Measurements from ENCODE around the gene ZBTB11. TPM values are rescaled to one million over a fixed set of nuclear protein-coding genes. Genes with fewer than 3 reads are reported as not detected.

The ZBTB11 gene
- polyA plus RNA-seq, 3 donors = 5.1 to 20.2 (median 6.8) TPM

- Histone ChIP-seq H3K9ac (ENCODE audit: insufficient read depth, low read length, poor library complexity, severe bottlenecking) (peak overlapping the region; percentile 87), H2AFZ (ENCODE audit: insufficient read depth, low read depth, low read length, poor library complexity, severe bottlenecking) (peak overlapping the region; percentile 43), H3K4me3 (replicated peaks in 1 of 3; ENCODE audit: low read depth in 2 of 3, low read length in 3 of 3) (peak overlapping the region; percentile 86 to 98 (median 95)), H3K36me3 (replicated peaks in 1 of 2; ENCODE audit: control insufficient read depth in 1 of 2, insufficient read depth in 2 of 2, low read length in 2 of 2) (peaks cover 28 to 29% of the 10 kb centered on the region in 2 donors), H3K27ac (ENCODE audit: low read depth in 1 of 2, low read length in 2 of 2) (peak overlapping the region; percentile 85 to 95), H3K4me1 (ENCODE audit: control insufficient read depth in 1 of 2, insufficient read depth in 2 of 2, low read length in 2 of 2) (peaks cover 52 to 59% of the 10 kb centered on the region in 2 donors), H3K27me3 (ENCODE audit: control insufficient read depth in 2 of 2, insufficient read depth in 2 of 2, low read length in 2 of 2) (no peaks in the 10 kb centered on the region), H3K79me2 (ENCODE audit: insufficient read depth, low read length) (peaks cover 42% of the 10 kb centered on the region), H3K9me3 (replicated peaks in 1 of 2; ENCODE audit: control insufficient read depth in 1 of 2, insufficient read depth in 1 of 2, low read length in 2 of 2) (no peaks in the 10 kb centered on the region), H3K4me2 (replicated peaks; ENCODE audit: extremely low read depth, low read length, poor library complexity, severe bottlenecking) (peak overlapping the region; percentile 80), H4K20me1 (ENCODE audit: insufficient read depth, low read length) (peaks cover 14% of the 10 kb centered on the region)
- H3K27me3 Mint-ChIP-seq (ENCODE audit: low read depth in 3 of 3) = peaks cover 0 to 2% (median 0%) of the 10 kb centered on the region in 3 donors
- peak overlapping the region; percentile 99 for H3K4me3 Mint-ChIP-seq
- DNase-seq = peak; percentile 35 to 56 (median 36)
- no peak for TF ChIP-seq CTCF (IDR thresholded peaks at IDR 0.05)
- H3K4me1 Mint-ChIP-seq = peaks cover 49% of the 10 kb centered on the region
- WGBS (ENCODE audit: insufficient coverage) = 81% methylated on average over 11 of the region's 25 CpGs
- peaks cover 0 to 5% (median 0%) of the 10 kb centered on the region in 7 donors for H3K9me3 Mint-ChIP-seq
- peaks cover 21% of the 10 kb centered on the region in 2 donors for H3K36me3 Mint-ChIP-seq
- H3K27ac Mint-ChIP-seq = peak overlapping the region; percentile 97 to 99 (median 99)
- intact Hi-C loops (cut with micrococcal nuclease) = loop anchor here (2.0 to 5.0 kb wide), 3 partner anchors 35 to 115 kb away; partner anchors contain the start of genes CEP97 (in 2 of the 2) and PCNP (in 2 of the 2)
Measured at GRCh38 chr3:101687142-101687931, 10.4 kb upstream of the ZBTB11 start.

GRCh38 chr3:101685870-101686307 is 9.0 kb upstream of the ZBTB11 start:
- peak overlapping the region; percentile 85 to 95 for H3K27ac ChIP-seq (ENCODE audit: low read depth in 1 of 2, low read length in 2 of 2)
- H4K20me1 ChIP-seq (ENCODE audit: insufficient read depth, low read length) = peaks cover 28% of the 10 kb centered on the region
- Mint-ChIP-seq H3K36me3 (peaks cover 35 to 36% of the 10 kb centered on the region in 2 donors), H3K27ac (peak overlapping the region; percentile 97 to 99 (median 99)), H3K9me3 (peaks cover 0 to 5% (median 0%) of the 10 kb centered on the region in 7 donors), H3K4me1 (peaks cover 46% of the 10 kb centered on the region), H3K27me3 (ENCODE audit: low read depth in 3 of 3) (peaks cover 0 to 2% (median 0%) of the 10 kb centered on the region in 3 donors), H3K4me3 (peak overlapping the region; percentile 99)
- peaks cover 49 to 55% of the 10 kb centered on the region in 2 donors for H3K4me1 ChIP-seq (ENCODE audit: control insufficient read depth in 1 of 2, insufficient read depth in 2 of 2, low read length in 2 of 2)
- H3K9ac ChIP-seq (ENCODE audit: insufficient read depth, low read length, poor library complexity, severe bottlenecking) = peak overlapping the region; percentile 87
- H3K36me3 ChIP-seq (replicated peaks in 1 of 2; ENCODE audit: control insufficient read depth in 1 of 2, insufficient read depth in 2 of 2, low read length in 2 of 2) = peaks cover 43% of the 10 kb centered on the region in 2 donors
- H3K79me2 ChIP-seq (ENCODE audit: insufficient read depth, low read length) = peaks cover 56% of the 10 kb centered on the region
- H3K4me2 ChIP-seq (replicated peaks; ENCODE audit: extremely low read depth, low read length, poor library complexity, severe bottlenecking) = peak overlapping the region; percentile 80
- H3K27me3 ChIP-seq (ENCODE audit: control insufficient read depth in 2 of 2, insufficient read depth in 2 of 2, low read length in 2 of 2) = no peaks in the 10 kb centered on the region
- DNase-seq = no peak
- peak overlapping the region; percentile 86 to 98 (median 95) for H3K4me3 ChIP-seq (replicated peaks in 1 of 3; ENCODE audit: low read depth in 2 of 3, low read length in 3 of 3)
- intact Hi-C loops (cut with micrococcal nuclease) = loop anchor here (2.0 to 5.0 kb wide), 3 partner anchors 36 to 114 kb away; partner anchors contain the start of genes CEP97 (in 2 of the 2) and PCNP (in 2 of the 2)
- no peaks in the 10 kb centered on the region for H3K9me3 ChIP-seq (replicated peaks in 1 of 2; ENCODE audit: control insufficient read depth in 1 of 2, insufficient read depth in 1 of 2, low read length in 2 of 2)
- 4% methylated on average over 10 of the region's 11 CpGs for WGBS (ENCODE audit: insufficient coverage)
- peak overlapping the region; percentile 91 for H2AFZ ChIP-seq (ENCODE audit: insufficient read depth, low read depth, low read length, poor library complexity, severe bottlenecking)
- no peak for TF ChIP-seq CTCF (IDR thresholded peaks at IDR 0.05)
